ENCODE results near the gene C4orf54. TPM values are rescaled to one million over a fixed set of nuclear protein-coding genes. Genes with fewer than 3 reads are reported as not detected.

C4orf54 gene
- total RNA-seq, 3 donors from 2014 or later, result not detected

GRCh38 chr4:99664716-99665115 lies 7.1 kb upstream of the C4orf54 start:
- H3K9me3 ChIP-seq, result no peaks in the 10 kb centered on the region
- TF ChIP-seq POLR2AphosphoS5 (IDR thresholded peaks at IDR 0.05), result no peak
- TF ChIP-seq CTCF (IDR thresholded peaks at IDR 0.05), result no peak
- TF ChIP-seq POLR2A (IDR thresholded peaks at IDR 0.05), result no peak
- no peak for DNase-seq (ENCODE audit: low spot score in 2 of 2)
- H3K36me3 ChIP-seq, result no peaks in the 10 kb centered on the region
- intact Hi-C loops (cut with DNase I; ENCODE audit: low total_unique reads), result loop anchor here (1.0 kb wide), 1 partner anchor 13 kb away; no protein-coding TSS in a partner anchor
- no peaks in the 10 kb centered on the region for H3K27me3 ChIP-seq
- H3K27ac ChIP-seq, result no peak overlapping the region
- no peaks in the 10 kb centered on the region for H3K4me1 ChIP-seq
- H3K4me3 ChIP-seq, result no peak overlapping the region

GRCh38 chr4:99661907-99662306 lies 4.3 kb upstream of the C4orf54 start:
- Histone ChIP-seq H3K9me3 (no peaks in the 10 kb centered on the region), H3K4me3 (no peak overlapping the region), H3K4me1 (no peaks in the 10 kb centered on the region), H3K36me3 (no peaks in the 10 kb centered on the region), H3K27me3 (no peaks in the 10 kb centered on the region), H3K27ac (no peak overlapping the region)
- DNase-seq (ENCODE audit: low spot score in 2 of 2), result no peak
- intact Hi-C loops (cut with DNase I; ENCODE audit: low total_unique reads), result no loop called here
- no peak for TF ChIP-seq POLR2AphosphoS5 (IDR thresholded peaks at IDR 0.05)
- TF ChIP-seq CTCF (IDR thresholded peaks at IDR 0.05), result no peak
- TF ChIP-seq POLR2A (IDR thresholded peaks at IDR 0.05), result no peak

GRCh38 chr4:99658666-99659065 lies 1.0 kb upstream of the C4orf54 start:
- TF ChIP-seq POLR2A (IDR thresholded peaks at IDR 0.05), result no peak
- no peak for TF ChIP-seq POLR2AphosphoS5 (IDR thresholded peaks at IDR 0.05)
- TF ChIP-seq CTCF (IDR thresholded peaks at IDR 0.05), result no peak
- no peak overlapping the region for H3K27ac ChIP-seq
- no peaks in the 10 kb centered on the region for H3K36me3 ChIP-seq
- H3K9me3 ChIP-seq, result no peaks in the 10 kb centered on the region
- H3K27me3 ChIP-seq, result no peaks in the 10 kb centered on the region
- intact Hi-C loops (cut with DNase I; ENCODE audit: low total_unique reads), result no loop called here
- H3K4me1 ChIP-seq, result no peaks in the 10 kb centered on the region
- no peak overlapping the region for H3K4me3 ChIP-seq
- DNase-seq (ENCODE audit: low spot score in 2 of 2), result no peak

- no peak for DNase-seq (ENCODE audit: low spot score in 2 of 2)
- no peaks in the 10 kb centered on the region for H3K27me3 ChIP-seq
- no peak overlapping the region for H3K4me3 ChIP-seq
- intact Hi-C loops (cut with DNase I; ENCODE audit: low total_unique reads), result no loop called here
- no peak overlapping the region for H3K27ac ChIP-seq
- no peaks in the 10 kb centered on the region for H3K4me1 ChIP-seq
- no peaks in the 10 kb centered on the region for H3K36me3 ChIP-seq
- H3K9me3 ChIP-seq, result no peaks in the 10 kb centered on the region
- no peak for TF ChIP-seq POLR2AphosphoS5 (IDR thresholded peaks at IDR 0.05)
- TF ChIP-seq CTCF (IDR thresholded peaks at IDR 0.05), result no peak
- TF ChIP-seq POLR2A (IDR thresholded peaks at IDR 0.05), result no peak
Observed at GRCh38 chr4:99655308-99656081, 2.1 kb downstream of the C4orf54 start.

- H3K4me1 ChIP-seq, result no peaks in the 10 kb centered on the region
- H3K9me3 ChIP-seq, result no peaks in the 10 kb centered on the region
- H3K36me3 ChIP-seq, result no peaks in the 10 kb centered on the region
- H3K27me3 ChIP-seq, result no peaks in the 10 kb centered on the region
- no peak overlapping the region for H3K27ac ChIP-seq
- intact Hi-C loops (cut with DNase I; ENCODE audit: low total_unique reads), result no loop called here
- no peak for DNase-seq (ENCODE audit: low spot score in 2 of 2)
- H3K4me3 ChIP-seq, result no peak overlapping the region
- TF ChIP-seq CTCF (IDR thresholded peaks at IDR 0.05) (no peak), POLR2A (IDR thresholded peaks at IDR 0.05) (no peak), POLR2AphosphoS5 (IDR thresholded peaks at IDR 0.05) (no peak)
Observed at GRCh38 chr4:99654361-99654761, 3.3 kb downstream of the C4orf54 start.
